ENCODE data around the gene FITM1.
A peak's percentile ranks its signal among the peaks of the same experiment; 100 is the strongest.

DNA sequence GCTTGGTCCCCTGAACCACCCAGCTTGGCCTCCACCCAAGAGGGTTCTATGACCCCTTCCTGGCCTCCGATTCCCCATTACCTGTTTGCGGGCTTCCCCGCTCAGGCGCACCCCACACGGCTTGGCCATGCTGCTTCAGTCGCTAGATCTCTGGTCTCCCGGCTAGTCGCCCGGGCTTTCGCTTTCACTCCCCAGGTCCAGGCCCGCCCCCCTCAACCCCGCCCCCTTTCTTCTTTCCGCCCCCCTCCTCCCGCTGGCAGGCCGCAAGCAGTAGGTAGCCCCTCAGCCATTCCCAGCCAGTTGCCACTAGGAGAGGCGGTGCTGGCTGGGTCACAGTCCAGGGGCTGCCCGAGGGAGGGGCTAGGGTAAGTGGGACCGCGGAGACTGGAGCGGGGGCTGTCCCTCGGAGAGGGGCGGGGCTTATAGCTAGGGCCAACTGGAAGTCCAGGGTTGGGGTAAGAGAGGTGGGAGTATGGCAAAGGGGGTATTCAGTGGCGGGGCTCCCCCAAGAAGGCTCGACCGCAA lies 16.1 kb downstream of the FITM1 start, which contains the start of gene PSME2:
- TF ChIP-seq, protein P1, sequence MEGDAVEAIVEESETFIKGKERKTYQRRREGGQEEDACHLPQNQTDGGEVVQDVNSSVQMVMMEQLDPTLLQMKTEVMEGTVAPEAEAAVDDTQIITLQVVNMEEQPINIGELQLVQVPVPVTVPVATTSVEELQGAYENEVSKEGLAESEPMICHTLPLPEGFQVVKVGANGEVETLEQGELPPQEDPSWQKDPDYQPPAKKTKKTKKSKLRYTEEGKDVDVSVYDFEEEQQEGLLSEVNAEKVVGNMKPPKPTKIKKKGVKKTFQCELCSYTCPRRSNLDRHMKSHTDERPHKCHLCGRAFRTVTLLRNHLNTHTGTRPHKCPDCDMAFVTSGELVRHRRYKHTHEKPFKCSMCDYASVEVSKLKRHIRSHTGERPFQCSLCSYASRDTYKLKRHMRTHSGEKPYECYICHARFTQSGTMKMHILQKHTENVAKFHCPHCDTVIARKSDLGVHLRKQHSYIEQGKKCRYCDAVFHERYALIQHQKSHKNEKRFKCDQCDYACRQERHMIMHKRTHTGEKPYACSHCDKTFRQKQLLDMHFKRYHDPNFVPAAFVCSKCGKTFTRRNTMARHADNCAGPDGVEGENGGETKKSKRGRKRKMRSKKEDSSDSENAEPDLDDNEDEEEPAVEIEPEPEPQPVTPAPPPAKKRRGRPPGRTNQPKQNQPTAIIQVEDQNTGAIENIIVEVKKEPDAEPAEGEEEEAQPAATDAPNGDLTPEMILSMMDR (IDR thresholded peaks at IDR 0.05) = no peak
- TF ChIP-seq POLR2A (IDR thresholded peaks at IDR 0.05) (peak in 2 of 4 donors; percentile 41 to 54), EP300 (IDR thresholded peaks at IDR 0.05) (no peak)
